Upper lobe of left lung (tissue), 4 donors: Measurements from ENCODE around the gene RERE.

Source experiments
- CTCF ChIP-seq, 6 experiments: fragments of 450-650 bp in 4 of 6; fragments of 200-600 bp in 2 of 6; sonication (generic) in 2 of 6; IDR thresholded peaks; one replicate each; pipeline ENCODE4 v1.5.1; 2016 to 2019; ENCODE audit warnings: antibody characterized with exemption in 6 of 6
- POLR2A ChIP-seq, 4 donors: fragments of 450-650 bp; IDR thresholded peaks; one replicate each; pipeline ENCODE4 v1.5.1; 2016 to 2017; ENCODE audit warnings: antibody characterized with exemption in 4 of 4, mild to moderate bottlenecking in 2 of 4
- POLR2AphosphoS5 ChIP-seq, 2 donors: sonication (generic); formaldehyde crosslinking; IDR thresholded peaks; one replicate each; pipeline ENCODE4 v1.5.1; 2017; ENCODE audit warnings: antibody characterized with exemption in 2 of 2

GRCh38 chr1:8486047-8486446, 331.4 kb downstream of the RERE start:
- TF ChIP-seq POLR2AphosphoS5 (IDR thresholded peaks at IDR 0.05) (no peak), POLR2A (IDR thresholded peaks at IDR 0.05) (no peak), CTCF (IDR thresholded peaks at IDR 0.05) (no peak)
